HG03378 (cell line): ENCODE measurements around the gene TPX2.

Experiments used
- ATAC-seq: cut with Tn5 transposase; IDR thresholded peaks from one replicate; pipeline ENCODE4 v1.9.1; 2021; ENCODE audit warnings: mild to moderate bottlenecking, moderate library complexity; ENCODE audit not compliant: unreplicated experiment

The TPX2 gene

DNA sequence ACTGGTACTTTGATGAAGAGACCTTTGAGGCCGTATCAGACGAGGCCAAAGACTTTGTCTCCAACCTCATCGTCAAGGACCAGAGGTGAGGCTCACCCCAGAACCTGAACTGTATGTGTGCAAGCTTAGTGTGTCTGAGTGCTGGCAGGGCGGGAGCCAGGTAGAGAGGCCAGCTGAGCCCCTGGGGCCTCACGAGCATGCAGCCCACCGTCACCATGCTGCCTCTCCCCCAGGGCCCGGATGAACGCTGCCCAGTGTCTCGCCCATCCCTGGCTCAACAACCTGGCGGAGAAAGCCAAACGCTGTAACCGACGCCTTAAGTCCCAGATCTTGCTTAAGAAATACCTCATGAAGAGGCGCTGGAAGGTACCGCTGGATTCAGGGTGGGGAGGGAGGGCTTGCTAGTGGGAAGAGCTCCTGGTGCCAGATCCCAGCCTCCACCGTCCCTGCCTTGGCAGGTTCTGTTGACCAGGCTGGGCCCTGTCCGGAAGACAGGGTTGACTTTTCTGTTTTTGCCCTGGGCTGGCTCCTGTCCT, 92.7 kb downstream of the TPX2 start:
- ATAC-seq, result no peak

DNA sequence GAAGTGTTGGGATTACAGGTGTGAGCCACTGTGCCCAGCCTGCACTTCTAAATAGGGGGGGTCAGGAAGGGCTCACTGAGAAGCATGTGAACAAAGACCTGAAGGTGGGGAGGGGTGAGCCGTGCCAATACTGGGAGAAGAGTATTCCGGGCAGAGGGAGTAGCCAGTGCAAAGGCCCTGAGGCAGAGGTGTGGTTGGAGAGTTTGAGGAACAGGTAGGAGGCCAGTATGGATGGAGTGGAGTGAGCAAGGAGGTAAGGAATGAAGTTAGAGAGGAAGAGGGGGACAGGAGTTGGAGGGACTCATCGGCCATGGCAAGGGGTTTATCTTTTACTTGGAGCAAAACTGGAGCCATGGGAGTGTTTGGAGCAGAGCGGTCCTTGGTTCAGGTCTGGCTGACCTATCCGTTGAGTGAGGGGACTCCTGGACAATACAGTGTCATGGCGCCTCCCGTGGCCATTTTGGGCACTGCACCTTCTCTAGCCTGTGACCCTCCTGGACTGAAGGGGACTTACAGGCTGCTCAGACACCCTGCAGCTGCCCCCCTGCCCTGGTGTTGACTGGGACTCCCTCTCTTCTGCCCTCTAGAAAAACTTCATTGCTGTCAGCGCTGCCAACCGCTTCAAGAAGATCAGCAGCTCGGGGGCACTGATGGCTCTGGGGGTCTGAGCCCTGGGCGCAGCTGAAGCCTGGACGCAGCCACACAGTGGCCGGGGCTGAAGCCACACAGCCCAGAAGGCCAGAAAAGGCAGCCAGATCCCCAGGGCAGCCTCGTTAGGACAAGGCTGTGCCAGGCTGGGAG, 94.2 kb downstream of the TPX2 start:
- no peak for ATAC-seq

DNA sequence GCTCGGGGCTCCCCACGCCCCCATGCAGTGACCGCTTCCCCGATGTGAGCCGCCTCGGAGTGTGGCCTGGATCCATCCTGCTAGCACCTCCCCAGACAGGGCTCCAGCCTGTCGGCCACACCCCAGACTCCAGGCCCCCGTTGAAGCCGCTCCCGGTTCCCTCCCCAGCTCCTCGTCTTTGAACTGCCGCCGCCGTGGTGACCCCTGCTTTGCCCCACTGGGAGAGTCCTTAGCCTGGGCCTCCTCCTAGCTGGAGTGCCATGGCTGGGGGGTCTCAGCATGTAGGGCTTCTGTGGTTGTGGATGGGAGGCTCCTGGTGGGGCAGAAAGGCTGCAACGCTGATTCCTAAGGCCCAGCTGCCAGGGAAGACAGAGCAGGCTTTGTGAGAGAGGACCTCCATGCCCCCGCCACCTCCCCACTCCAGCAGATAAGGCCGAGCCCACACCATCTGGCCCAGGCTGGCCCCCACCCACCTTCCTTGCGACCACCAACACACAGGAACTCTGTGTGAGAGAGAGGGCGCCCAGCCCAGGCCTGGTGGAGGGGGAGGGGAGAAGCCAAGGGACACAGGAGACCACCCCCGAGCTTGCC, 94.9 kb downstream of the TPX2 start:
- no peak for ATAC-seq

DNA sequence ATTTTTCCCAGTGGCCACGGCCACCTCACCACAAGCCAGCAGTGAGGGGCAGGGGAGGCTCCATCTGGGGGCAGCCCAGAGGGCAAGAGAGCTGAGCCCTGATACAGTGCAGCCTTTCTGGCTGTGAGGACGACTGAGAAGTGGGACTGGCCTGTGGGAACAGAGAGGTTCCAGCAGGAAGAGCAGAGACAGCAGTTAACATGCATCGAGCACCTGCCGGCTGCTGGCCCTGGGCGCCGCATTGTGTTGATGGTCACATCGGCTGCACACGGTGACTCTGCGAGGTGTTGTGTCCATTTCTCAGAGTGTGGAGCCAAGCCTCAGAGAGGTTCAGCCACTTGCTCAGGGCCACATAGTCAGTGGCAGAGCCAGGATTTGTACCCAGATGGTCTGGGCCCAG, 96.5 kb downstream of the TPX2 start:
- peak; percentile 6 for ATAC-seq

DNA sequence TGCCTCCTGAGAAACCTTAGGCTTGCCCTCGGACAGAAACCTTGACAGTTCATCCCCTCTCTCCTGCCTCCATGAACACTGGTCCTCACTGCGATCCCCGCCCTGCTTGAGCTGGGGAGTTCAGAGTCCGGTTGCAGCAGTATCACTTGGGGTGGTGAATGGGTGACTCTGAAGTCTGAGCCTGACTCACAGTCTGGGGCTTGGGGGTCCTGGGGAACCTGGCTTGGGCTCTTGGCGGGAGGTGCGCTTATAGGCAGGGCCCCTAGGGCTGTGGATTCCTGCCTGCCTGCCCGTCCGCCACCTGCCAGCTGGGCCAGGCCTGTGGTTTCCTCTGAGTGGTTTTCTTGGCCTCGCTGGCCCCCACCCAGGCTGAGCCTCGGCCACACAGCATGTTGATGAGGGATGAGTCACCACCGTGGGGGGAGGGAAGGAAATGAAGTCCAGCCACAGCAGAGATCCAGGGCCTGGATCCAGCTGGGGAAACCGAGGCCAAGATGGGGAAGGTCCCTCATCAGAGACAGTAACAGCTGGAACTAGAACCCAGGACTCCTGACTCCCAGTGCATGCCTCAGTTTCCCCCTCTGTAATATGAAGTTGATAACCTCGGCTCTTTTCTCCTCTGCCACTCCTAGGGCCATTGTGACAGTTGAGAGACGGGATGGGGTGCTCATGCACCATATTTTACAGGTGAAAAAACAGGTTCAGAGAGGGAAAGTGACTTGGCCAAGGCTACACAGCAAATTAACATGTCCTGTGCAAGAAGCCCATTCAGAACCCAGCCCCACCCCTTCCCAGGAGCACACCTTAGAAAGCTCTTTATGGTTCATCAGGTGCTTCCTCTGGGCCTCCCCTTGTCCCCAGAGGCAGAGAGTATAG, 97.1 kb downstream of the TPX2 start:
- ATAC-seq, result peak; percentile 73

DNA sequence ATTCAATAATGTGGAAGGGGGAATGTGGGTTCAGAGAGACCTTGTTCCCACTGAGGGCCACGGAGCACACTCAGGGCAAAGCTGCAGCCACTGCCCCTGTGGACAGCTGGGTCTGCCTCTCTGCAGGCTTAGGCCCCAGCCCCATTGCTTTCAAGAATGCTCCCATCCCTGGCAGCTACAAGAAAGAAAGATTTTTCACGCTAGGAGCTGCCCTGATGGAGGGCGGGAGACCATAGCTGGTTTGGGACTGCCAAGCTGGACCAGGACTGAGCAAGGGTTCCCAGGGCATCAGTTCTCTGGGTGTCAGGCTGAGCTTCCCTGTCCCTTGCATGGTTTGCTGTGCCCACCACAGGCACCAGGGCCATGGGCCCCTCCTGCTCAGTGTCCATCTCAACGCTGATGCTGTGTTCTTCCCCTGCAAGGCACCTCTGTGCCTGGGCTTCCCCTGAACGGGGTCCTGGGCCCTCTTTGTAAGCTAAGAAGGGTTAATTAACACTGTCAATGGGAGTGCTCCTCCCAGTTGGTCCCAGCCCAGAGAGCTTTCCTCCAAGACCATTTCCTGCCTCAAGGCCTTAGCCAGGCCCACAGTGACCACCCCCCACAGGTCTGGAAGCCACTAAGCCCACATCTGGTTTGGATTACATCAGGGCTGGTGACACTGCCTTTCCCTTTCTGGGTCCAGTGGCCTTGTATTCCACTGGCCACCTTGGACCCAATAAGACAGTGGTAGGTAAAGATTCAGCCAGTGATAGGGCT, 97.9 kb downstream of the TPX2 start:
- ATAC-seq, result no peak

DNA sequence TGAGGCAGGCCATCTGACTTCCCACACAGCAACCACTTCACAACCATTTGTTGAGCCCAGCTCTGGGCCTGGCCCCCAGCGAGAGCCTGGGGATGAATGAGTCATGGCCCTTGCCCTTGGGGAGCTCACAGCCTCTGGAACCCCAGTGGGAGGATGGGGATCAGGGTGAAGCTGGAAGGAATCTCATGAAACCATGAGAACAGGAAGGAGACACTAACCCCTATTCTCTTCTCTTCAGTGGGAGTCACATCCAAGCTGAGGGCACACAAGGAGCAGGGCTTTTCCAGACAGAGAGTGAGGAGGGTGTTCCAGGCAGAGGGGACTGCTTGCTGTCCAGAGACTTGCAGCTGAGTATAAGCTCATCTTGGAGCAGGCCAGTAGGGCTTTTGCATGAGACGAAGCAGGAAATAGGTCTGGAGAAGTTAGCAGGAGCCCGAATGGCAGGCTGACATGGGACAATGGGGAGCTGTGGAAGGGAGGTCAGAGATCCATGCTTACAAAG, 98.9 kb downstream of the TPX2 start:
- ATAC-seq, result no peak

DNA sequence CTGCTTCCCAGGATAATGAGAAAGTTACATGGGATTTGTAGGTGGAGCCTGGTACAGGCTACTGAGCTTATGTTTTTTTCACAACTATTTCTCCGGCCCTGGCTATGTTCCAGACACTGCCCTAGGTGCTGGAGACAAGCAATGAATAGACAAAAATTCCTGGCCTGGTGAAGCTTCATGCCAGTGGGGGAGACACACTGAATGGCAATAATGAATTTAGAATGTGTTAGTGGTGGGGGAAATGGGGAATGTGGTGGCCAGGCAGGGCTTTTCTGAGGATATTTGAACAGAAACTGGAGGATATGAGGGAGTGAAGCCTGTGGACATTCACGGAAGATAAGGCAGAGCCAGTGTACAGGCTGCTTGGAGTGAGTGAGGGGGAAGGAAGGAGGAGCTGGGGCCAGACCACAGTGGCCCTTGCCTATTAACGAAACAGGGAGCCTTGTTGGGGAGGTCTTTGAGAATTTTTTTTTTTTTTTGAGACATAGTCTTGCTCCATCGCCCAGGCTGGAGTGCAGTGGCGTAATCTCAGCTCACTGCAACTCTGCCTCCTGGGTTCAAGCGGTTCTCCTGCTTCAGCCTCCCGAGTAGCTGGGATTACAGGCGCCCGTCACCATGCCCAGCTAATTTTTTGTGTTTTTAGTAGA, 99.7 kb downstream of the TPX2 start:
- no peak for ATAC-seq

DNA sequence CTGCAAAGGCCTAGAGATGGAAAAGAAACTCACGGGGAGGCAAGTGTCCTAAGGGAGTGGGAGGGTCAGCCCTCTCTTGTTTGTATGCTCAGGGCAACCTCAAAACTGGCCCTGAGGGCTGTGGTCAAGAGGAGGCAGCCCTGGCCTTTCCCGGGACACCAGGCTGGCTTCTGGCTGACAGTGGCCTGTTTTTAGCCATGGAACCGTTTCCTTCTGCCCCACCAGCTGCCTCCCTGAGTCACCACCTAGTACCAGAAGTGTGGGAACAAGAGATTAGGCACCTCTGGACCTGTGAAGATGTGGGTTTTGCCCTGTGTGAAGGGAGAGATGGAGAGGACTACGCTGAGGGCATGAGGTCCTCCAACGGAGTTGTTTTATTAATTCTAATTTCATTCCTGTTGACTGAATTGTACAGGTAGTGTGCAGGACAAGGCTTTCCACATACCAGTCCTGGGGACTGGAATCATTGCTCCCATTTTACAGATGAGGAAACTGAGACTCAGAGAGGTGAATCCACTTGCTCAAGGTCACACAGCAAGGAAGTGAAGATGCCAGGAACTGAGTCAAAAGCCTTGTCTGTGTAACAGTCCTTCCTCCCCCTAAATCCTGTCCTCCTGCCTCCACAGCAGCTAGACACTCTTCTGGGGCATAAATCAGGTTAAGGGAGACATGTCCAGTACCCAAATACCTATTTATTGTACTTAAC, 100.8 kb downstream of the TPX2 start:
- no peak for ATAC-seq

DNA sequence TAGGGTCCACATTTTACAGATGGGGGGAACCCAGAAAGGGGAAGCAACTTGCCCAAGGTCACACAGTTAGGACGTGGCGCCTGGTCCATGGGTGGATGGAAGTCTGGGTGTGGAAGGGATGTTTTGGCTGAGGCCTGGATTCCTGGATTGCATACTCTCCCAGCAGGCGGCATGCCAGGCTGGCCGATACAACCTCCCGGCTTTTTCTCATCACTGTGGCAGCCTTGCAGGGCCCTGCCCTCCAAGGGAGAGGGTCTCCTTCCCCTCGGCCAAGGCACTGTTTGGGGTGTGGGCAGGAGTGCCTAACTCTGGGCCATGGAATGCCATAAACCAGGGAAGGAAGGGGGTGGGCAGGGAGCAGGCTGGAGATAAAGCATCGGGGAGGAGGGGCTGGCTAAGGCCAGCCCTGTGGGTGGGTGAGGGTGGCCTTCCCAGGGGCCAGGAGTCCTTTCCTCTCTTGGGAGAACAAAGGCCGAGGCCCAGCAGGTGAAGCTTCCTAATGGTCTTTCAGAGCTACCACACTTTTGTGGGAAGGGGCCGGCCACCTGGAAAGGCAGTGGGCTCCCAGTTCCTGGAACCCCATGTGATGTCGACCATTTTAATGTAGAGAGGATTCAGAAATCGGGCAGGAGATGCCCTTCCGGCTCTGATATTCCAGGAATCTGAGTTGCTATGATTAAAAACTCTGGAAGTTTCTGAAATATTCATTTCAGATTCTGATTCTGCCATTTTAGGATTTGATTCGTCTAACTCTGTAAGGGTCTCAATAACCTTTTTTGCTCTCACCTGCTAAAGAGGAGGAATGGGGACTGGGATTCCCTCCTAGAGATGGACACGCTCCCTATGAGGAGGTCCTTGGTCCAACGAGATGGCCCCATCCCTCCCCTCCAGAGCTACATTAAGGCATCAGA, 102.1 kb downstream of the TPX2 start:
- ATAC-seq, result no peak

DNA sequence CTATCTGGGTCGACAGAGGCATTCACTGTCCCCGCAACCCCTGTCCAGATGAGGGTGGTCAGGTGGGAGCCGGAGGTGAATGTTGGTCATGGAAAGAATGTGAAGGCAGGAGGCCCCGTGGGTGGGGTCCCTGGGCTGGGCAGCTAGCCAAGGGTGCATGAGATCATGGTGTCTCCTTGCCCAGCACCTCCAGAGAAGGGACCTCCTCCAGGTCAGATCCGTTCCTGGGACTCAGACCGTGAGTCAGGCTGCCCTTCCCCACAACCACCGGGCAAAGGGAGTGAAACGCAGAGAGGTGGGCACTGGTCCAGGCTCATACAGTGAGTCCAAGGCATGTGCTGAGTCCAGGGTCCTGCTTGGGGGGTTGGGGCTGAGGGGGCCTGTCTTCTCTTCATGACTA, 102.8 kb downstream of the TPX2 start:
- no peak for ATAC-seq

DNA sequence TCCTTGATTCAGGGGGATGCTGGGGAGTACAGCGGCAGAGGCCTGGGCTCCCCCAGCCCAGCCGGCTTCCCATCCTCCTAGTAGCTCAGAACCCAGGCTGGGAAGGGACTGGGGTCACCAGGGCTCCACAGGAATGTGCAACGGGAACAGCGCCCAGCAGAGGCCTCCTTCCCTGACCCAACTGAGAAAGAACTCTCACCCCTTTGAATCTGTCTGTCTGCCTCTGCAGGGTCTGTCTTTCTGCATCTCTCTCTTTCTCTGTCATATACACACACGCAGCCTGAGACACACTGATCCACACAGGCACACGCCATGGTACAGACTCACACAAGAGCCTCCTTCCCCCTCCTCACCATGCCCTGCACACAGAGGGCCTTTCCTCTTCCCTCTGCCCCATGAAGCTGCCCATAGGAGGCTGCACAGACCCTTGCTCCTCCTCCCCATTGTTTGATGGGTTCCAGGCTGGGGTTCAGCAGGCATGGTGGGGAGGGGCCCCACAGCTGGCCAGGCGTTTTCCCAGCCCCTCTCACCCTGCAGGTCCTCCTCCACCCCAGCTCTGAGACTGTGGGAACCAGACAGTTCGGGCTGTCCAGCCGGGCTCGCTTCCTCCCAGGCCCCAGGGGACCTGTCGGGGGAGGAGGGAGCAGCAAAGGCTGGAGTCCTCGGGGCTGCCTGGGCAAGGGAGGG, 103.5 kb downstream of the TPX2 start:
- ATAC-seq, result no peak

DNA sequence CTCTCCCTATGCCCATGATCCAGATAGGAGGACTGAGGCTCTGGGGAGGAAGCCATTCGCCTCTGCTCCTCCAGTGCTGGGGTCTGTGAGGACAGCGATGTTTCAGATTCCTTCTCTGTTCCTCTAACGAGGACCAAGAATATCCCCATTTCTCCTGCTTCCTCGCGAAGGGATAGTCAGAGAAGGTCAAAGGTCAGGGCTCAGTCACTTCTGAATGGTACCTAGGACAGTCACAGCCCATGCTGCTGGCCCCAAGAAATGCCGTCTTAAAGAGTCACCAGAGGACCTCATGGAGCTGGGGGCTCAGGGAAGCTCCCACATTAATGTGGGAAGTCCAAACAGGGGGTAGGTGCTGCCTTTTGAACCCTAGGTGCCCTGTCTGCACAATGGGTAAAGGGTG, 104.2 kb downstream of the TPX2 start:
- no peak for ATAC-seq

DNA sequence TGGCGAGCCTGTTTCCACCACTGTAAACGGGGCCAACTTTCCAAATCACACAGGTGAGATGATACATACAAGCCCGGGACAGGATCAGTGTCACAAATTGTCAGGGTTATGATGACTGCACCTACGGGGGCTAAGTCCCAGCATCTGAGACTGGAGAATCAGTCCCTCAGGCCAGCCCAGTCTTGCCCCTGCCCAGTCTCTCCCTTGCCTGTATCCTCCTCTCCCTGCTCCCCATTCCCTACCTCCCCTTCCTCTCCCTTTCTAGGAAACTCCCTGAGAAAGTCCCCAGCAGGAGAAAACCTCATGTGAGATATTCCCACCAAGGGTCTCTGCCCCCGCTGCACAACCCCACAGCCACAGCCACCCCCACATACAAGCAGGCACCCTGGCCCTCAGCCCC, 104.8 kb downstream of the TPX2 start:
- no peak for ATAC-seq

DNA sequence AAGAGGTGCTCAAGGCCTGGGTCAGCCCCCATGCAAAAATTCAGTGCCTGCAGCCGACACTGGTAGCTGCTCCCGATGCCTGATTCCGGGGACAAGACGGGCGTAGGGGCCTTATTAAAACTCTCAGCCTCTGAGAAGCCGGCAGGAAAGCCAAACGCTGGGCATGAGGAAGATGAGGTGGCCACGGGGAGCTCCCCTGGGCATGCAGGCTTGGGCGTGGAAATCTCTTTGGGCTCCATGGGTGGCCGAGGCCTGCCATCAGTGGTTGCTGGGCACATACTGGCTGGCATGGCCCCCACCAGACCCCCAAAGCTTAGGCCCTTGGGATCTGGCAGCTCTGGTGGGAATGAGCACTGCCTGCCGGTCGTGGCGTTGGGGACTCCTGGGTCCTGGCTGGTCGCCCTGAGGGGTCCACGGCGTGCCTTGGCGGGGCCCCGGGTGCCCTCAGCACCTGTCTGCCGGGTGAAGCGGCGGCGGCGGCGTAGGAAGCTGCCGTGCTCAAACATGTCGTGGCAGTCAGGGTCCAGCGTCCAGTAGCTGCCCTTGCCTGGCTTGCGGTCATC, 105.7 kb downstream of the TPX2 start:
- ATAC-seq, result no peak

DNA sequence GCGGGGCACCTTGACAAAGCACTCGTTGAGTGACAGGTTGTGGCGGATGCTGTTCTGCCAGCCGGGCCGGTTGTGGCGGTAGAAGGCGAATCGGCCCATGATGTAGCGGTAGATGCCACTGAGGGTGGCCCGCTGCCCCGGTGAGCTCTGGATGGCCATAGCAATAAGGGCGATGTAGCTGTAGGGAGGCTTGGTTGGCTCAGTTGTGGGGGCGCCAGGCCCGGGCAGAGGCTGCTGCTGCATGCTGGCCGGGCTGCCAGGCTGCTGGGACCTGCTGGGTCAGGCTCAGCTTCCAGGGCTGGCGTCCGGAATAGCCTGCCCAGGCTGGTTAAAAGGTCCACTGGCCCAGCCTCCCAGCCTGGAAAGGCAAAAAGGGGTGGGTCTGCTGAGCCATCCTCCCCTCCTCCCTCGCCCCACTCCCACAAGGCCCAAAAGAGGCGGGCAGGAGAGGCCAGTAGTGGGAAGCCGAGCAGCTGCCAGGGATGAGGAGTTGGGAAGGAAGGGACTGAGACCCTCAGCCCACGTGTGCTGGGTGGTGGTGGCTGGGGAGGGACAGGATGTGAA, 106.3 kb downstream of the TPX2 start, which contains the start of gene FOXS1:
Gene FOXS1, minus strand, starts transcription at position 305 of the 564 bp plus-strand sequence. Its CDS starts 62 bp downstream, at position 243.
- ATAC-seq, result no peak

DNA sequence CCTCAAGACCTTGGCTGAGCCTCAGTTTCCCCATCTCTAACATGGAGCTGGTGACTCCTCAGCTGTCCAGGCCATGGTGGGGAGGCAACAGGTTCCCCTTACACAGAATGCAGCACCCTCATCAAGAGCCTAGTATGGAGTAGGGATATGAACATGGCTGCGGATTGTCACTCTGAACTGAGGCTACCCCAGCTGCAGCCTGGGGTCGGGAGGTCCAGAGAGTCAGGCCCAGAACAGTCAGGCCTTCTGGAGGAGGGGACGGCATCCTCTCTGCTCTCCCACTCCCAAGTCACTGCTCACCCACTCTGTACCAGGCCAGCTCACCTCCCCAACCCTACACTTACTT, 107.7 kb downstream of the TPX2 start:
- ATAC-seq, result no peak
